Measurements from ENCODE around the gene RFPL1.

The RFPL1 gene

DNA sequence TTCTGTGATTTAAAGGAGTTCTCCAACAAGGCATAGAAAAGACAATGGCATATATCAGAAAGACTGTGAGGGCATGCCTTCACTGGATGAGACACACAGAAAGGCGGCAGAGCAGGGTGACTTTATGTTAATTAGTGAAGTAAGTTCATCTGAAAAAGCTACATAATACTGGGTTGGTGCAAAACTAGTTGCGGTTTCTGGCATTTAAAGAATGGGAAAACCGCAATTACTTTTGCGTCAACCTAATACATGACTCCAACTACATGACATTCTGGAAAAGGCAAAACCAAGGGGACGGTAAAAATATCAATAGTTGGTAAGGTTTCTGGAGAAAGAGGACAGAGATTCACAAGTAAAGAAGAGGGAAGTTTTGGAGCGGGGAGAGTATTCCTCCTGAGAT, 5.1 kb downstream of the RFPL1 start:
- DNase-seq (ENCODE audit: low spot score): no peak

DNA sequence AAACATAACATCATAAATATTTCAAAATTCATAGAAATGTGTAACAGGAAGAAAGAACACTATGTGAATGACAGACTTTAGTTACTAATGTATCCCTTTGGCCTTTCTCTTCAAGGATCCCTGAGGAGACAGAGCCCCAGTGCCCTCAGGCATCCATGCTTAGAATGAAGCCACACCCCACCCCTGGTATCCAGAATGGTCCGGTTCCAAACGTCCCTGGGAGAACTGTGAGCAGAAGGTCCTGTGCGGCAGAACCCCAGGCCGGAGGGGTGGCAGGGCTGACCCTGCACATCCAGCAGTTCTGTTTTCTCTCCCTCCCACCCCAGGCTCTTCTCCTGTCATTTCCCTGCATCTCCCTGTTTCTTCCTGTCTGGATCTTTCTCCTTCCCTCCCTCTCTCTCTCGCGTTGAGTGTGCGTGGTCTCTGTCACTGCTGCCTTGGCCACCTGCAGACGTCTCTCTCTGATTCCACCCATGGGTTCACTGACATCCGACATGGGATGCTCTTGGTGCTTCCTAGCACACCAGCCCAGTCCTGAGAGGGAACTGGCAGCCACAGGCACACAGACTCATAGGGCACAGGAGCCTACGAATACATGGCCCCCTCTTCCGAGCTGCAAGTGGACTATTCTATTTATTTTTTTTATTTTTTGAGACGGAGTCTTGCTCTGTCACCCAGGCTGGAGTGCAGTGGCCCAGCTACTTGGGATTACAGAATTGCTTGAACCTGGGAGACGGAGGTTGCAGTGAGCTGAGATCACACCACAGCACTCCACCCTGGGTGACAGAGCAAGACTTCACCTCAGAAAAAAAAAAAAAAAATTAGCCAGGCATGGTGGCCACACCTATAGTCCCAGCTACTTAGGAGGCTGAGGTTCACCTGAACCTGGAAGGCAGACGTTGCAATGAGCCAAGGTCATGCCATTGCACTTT, 5.7 kb downstream of the RFPL1 start:
- no peak for DNase-seq (ENCODE audit: low spot score)

DNA sequence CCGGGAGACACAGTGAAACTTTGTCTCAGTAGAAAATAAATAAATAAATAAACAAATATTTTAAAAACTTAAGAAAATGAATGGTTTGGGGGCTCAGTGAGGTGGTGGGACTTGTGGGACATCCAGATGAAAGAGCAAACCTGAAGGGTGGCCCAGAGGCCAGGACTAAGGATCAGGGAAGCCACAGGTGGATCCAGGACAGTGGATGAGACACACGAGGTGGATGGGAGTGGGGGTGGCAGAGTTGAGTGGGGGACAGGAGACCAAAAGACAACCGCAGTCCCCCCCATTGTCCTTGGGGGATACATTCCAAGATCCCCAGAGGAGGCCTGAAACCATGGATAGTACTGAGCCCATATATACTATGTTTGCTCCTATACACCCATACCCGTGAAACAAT, 7.1 kb downstream of the RFPL1 start:
- no peak for DNase-seq (ENCODE audit: low spot score)

DNA sequence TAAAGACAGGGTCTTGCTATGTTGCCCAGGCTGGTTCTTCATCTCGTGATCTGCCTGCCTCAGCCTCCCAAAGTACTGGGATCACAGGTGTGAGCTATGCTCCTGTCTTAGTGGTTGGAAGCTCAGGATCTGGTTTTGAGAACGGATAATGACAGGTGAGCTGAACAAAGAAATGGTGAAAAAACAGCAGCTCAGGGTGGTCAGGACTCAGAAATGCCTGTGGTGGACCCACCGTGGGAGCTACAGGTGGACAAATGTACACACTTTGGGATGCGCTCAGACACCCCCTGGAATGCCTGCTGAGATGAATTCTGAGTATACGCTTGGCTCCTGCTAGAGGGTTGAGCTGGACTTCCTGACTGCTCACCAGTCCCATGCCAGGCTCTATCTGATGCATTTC, 9.5 kb downstream of the RFPL1 start:
- DNase-seq (ENCODE audit: low spot score): no peak

DNA sequence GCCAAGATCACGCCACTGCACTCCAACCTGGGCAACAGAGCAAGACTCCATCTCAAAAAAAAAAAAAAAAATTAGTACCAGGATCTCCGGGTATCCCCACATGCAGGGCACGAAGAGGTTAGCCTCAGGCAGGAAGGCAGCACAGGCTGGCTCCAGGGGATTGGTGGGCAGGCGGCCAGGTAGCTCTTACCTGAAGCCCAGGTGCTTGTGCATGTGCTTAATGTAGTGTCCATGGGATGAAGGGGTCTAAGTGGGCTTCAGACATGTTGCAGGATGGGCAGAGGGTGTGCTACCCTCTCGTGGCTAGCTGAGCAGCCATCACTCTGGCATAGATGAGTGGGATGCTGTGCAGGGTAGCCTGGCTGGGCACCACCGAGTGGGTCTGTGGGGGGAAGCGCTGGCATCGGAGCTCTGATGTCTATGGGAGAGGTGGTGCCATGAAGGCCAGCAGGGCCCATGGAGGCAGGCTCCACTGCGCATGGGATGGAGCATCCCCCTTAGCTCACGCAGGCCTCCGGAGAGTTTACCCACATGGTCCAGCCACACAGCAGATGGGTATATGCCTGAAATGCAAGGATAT, 11.0 kb downstream of the RFPL1 start:
- DNase-seq (ENCODE audit: low spot score): no peak

DNA sequence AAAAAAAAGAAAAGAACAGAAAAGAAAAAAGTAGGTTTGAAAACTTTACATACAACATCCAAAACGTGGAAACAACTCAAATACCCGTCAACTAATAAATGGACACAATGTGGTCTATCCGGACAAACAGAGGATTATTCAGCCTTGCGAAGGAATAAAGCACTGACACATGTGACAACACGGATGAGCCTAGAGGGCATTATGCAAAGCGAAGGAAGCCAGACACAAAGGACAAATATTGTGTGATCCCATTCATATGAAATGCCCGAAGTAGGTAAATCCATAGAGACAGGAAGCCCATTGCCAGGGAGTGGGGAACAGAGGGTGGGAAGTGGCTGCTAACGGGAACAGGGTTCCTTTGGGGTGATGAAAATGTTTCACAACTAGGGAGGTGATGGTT, 11.8 kb downstream of the RFPL1 start:
- no peak for DNase-seq (ENCODE audit: low spot score)

DNA sequence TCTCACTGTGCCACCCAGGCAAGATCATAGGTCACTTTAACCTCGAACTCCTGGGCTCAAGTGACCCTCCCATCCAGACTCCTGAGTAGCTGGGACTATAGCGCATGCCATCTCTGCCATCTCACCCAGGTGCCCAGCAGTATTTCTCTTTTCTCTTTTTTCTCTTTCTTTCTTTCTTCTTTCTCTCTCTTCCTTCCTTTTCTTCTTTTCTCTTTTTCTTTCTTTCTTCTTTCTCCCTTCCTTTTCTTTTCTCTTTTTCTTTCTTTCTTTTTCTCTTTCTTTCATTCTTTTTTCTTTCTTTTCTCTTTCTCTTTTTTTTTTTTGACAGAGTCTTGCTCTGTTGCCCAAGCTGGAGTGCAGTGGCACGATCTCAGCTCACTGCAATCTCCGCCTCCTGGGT, 13.5 kb downstream of the RFPL1 start:
- no peak for DNase-seq (ENCODE audit: low spot score)

DNA sequence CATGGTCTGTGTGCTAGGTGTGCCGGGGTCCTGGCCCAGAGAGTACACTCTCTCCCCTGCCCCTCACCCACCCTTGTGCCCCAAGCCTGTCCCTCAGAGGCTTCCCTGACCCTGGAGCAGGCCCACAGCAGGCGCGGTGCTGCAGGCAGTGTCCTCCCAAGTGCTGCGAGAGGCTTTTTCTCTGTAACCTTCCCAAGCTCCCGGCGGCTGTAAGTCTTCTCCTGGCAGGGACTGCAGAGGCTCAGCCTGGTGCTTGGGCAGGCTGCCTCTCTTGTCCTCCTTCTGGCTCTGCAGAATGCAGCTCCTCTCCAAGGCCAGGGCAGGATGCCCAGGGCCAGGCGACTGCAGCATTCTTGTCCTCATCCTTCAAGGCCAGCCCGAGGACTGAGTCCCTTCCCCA, 15.9 kb downstream of the RFPL1 start:
- no peak for DNase-seq (ENCODE audit: low spot score)

DNA sequence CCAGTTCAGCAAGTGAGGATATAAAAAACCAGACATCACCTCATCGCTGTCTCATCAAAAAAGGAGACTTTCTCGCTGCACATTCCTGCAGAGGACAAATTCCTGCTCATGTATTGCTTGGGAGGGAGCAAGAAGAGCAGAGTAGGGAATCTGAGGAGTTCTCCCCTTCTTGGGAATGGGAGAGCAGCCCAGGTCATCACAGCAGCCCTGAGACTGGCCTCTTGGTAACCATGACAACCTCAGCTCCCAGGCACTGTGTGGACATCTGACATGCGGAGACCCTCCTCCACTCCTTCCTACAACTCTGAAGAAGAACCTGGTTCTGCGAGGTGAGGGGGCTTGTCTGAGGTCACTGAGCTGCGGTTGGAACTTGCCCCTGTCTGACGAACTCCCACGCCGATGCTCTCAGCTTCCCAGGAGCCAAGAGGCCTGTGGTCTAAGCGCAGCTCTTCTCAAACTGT, 17.9 kb downstream of the RFPL1 start:
- no peak for DNase-seq (ENCODE audit: low spot score)

DNA sequence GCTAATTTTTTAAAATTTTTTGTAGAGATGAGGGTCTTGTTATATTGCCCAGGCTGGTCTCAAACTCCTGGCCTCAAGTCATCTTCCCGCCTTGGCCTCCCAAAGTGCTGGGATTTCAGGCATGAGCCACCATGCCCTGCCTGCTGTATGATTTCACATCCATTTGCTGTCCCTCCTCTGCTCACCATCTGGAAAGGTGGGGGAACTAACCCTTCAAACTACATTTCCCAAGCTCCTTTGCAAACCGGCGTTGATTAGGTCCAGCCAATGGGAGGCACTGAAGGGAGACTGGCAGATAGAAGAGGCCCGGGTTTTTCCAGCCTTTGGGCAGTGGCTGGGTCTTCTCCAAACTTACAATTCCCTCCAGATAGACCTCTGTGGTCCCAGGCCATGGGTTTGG, 19.3 kb downstream of the RFPL1 start:
- DNase-seq (ENCODE audit: low spot score): peak; percentile 68

DNA sequence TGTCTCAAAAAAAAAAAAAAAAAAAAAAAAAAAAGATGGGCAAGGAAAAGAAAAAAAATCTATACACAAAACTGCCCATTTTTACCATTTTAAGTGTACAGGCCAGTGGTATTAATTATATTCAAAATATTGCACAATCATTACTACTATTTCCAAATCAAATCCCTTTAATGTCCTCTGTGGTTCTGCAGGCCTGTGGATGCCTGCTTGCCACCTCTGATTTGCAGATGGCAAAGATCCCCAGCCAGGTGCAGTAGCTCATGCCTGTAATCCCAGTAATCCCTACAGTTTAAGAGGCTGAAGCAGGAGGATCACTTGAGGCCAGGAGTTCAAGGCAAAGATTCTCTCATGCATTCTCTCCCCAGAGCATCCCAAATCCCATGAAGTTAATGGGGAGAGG, 20.2 kb downstream of the RFPL1 start:
- no peak for DNase-seq (ENCODE audit: low spot score)

DNA sequence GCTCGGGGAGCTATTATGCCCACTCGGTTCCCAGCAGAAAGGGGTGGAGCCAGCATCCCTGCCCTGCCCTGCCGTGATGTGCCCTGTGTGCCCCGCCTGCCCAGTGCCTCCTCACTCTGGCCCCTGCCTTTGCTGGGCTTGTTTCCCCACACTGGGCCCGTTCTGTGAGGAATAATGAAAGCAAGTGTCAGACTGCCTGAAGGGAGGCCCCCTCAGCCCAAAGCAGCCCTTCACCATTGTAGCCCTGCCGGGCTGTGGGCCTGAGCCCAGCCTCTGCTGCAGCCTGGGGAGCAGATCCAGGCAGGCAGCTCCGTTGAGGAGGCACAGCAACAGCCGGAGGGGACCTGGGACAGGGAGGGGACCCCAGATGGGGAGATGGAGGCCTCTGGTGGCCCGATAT, 21.4 kb downstream of the RFPL1 start:
- DNase-seq (ENCODE audit: low spot score): no peak

DNA sequence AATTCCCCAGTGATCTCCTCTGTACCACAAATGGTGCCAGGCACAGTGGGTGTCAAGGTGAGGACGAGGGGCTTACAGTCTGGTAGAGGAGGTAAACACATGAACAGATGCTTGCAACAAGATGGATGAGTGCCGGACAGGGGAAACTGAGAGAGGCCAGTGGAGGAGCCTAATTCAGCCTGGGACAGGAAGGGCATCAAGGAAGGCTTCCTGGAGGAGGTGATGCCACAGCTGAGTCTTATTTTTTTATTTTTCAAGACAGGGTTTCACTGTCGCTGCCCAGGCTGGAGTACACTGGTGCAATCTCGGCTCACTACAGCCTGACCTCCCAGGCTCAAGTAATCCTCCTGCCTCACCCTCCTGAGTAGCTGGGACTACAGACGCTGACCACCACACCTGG, 22.9 kb downstream of the RFPL1 start:
- no peak for DNase-seq (ENCODE audit: low spot score)

DNA sequence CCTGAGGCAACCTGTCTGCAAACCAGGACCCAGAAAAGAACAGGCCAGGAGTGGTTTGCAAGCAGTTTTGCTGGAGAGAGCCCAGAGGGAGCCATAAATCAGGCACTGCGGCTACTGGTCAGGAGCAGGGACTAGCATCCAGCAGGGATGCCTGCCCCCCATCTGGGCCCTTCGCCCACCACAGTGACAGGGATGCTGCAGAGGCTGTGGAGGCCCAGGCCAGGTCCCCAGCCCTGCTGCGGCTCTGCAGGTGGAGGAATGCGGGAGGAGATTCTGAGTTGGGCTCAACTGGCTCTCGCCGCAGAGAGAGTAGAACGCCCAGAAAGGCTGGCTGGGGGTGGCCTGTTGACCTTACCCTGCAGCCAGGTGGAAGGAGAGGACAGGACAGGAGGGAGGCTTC, 25.2 kb downstream of the RFPL1 start:
- no peak for DNase-seq (ENCODE audit: low spot score)

DNA sequence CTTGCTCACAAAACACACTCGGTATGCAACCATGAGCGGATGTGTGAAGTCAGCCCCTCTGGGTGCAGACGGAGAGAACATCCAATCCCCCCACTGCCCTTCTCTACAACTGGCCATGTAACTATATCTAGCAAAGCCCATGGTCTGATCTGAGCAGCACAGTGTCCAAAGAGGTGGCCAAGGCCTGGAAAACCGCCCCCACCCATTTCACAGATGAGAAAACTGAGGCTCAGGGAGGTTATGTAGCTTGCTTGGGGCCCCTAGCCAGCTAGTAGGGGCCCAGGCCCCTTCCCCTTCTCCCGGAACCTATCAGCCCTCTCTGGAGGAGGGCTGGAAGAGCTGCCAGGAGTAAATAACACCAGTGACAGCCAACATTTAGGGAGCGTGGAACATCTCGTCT, 26.2 kb downstream of the RFPL1 start:
- no peak for DNase-seq (ENCODE audit: low spot score)

DNA sequence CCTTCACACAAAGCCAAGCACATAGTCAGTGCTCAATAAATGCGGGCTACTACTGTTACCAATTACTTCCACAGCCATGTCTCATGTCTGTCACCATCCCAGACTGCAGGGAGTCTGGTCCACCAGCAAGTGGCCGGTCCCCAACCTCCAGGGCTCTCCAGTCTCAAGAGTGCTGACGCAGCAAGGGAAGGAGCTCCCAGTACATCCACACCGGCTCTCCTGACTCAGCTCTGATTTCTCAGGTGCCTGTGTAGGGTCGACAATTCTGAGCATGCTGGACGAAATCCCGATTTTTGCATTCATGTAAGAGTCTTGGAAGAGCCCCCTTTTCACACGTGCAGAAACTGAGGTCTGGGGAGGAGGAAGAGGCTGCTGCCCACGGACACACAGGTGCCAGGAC, 31.4 kb downstream of the RFPL1 start:
- DNase-seq (ENCODE audit: low spot score): no peak

DNA sequence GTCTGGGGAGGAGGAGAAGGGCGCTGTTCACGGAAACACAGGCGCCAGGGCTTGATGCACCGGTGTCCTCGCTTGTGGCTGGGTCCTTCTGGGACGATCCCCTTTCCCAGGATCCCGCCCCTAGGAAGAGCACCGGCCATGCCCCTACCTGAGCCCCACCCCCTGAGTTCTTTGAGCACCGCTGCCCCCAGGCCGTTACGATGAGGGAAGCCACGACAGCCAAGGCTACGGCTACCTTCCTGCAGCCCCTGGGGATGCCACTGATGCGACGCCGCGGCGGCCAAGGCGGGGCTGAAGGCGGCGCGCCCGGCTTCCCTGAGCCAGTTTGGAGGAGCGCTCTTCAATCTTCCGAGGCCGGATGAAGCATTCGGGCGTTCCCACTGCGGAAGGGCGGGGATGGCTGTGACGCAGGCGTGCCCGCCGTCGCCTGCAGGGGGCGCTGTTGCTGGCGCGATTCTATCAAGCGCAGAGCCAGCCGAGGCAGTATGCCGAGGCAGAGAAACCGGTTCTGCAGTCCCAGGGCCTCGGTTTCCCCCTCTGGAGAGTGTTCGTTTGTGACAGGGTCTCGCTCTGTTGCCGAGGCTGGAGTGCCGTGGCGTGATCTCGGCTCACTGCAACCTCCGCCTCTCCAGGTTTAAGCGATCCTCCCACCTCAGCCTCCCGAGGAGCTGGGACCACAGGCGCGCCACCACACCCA, 31.9 kb downstream of the RFPL1 start:
- DNase-seq (ENCODE audit: low spot score): peak; percentile 96

DNA sequence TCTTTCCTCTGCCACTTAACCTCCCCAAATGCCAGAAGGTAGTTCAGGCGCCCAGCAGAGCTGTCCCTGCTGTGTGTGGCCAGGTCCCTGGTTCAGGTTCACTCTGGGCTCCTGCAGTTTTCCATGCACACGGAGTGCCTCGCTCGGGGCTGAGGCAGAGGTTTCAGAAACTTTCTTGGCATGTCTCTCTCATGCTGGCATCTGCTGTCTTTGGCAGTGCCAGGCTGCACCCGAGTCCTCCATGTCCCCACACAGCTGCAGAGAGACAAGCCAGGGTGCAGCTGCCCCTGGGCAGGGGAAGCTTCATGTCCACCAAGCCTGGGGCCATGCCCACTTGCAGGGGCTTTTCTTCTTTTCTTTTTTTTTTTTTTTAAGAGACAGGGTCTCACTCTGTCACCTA, 34.6 kb downstream of the RFPL1 start:
- DNase-seq (ENCODE audit: low spot score): no peak

DNA sequence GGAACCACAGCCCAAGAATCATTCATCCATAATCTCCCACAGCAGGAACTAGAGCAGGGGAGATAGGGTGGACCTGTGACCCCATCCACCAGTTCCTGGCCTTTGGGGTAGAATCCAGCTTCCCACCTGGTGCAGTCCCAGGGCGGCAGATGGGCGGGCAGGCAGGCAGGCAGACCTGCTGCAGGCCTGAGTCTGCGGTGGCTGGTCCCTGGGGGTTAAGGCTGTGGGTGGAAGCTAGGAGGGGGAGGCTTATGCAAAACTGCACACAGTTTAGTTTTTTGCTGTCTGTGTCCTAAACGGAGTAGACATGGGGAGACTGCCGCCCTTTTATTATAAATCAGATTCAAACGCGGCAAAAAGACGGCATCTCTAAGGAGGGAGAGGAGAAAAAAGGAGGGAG, 37.2 kb downstream of the RFPL1 start:
- no peak for DNase-seq (ENCODE audit: low spot score)

DNA sequence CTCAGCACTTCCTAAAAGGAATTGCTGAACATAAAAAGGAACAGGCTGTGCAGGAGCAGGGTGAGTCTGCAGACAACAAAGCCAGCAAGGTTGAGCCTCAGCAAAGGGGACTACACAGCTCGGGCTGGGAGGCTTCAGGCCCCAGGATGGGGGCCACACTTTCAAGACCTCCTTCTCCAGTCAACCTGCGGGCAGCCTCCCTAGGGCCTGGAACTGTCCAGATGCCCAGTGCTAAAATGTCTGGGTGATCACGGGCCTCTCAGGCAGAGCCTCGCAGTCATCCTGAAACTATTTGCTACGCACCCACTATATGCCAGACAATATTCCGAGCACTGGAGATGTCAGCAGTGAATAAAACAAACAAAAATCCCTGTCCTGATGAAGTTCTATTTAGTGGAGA, 37.7 kb downstream of the RFPL1 start:
- no peak for DNase-seq (ENCODE audit: low spot score)

DNA sequence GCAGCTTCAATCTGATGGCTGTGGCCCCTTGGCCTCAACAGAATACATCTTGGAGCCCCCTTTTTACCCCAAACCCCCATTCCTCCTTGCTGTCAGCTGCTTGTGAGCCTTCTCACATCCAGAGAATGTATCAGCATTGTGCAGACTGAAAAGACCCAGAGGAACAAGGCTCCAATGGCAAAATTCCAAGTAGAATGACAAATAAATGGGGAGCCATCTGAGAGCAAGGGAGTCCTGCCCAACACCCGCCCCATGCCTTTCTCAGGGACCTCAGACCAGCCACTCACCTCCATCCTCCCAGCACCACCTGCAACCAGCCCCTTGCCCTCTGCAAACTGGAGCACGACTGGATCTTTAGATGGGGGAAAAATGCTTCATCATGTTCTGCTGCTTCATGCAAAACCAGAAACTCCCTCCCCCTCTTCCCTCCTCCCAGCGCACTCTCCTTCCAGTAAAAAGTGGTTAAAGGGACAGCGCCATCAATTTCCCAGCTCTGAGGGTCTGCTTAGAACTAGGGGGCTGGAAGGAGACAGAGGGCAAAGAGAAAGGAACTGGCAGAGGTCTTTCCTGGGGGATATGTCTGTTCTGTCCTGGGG, 39.4 kb downstream of the RFPL1 start:
- no peak for DNase-seq (ENCODE audit: low spot score)

DNA sequence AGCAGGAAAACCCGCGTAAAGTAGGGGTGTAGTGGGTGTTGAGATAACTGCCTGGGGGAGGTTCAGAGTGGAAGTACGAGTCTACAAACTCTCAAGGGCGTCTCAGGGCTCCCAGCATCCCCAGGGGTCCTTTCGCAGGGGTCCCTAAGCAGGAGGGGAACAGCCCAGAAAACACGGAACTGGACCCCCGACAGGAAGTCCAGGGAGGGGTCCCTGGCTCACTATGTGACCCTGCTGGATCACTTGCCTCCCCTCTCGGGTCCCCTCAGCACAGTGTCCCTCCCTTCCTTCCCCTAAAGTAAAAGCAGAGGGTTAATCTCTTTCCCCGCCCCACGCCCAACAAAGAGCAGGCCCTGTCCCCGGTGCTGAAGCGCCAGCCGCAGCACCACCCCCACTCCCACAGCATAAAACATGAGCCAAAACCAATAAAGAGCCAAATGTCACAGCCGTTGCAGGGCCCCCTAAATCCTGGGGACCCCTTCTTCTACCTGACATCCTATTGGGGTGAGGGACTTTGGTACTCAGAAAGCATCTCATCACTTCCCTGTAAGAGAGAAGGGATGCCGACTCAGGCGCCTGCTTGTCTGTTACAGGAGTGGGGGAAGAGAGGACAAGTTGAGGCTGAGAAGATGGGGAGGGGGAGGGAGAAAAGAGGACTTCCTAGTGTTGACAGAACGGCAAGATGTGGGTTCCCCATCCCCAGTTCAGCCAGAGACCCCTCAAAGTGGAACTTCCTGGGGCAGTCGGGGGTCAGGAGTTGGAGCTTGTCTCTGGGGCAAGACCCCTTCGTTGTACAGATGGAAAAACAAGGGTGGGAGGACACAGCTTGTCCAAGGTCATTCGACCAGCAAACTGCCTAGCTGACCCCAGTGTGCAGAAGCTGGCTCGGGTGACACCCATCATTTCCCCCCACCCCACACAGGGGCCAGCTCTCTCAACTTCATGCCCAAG, 40.2 kb downstream of the RFPL1 start:
- peak; percentile 80 for DNase-seq (ENCODE audit: low spot score)

Measured in HuH-7.5 (cell line).